A549 (cell line): ENCODE data around the gene CHRM5.

Experiments used
- POLR2A ChIP-seq: IDR thresholded peaks from 2 replicates; pipeline ENCODE4 v1.6.1; 2012; ENCODE audit warnings: mild to moderate bottlenecking, low read length
- TF ChIP-seq, protein P1 (sequence below): fragments of >200 bp; sonication (Bioruptor Twin); formaldehyde crosslinking; IDR thresholded peaks from 3 replicates; pipeline ENCODE4 v1.6.1; 2016
- TF ChIP-seq, protein P2 (sequence below): fragments of >200 bp; sonication (Bioruptor Twin); formaldehyde crosslinking; IDR thresholded peaks from 3 replicates; pipeline ENCODE4 v1.5.1; 2016

DNA sequence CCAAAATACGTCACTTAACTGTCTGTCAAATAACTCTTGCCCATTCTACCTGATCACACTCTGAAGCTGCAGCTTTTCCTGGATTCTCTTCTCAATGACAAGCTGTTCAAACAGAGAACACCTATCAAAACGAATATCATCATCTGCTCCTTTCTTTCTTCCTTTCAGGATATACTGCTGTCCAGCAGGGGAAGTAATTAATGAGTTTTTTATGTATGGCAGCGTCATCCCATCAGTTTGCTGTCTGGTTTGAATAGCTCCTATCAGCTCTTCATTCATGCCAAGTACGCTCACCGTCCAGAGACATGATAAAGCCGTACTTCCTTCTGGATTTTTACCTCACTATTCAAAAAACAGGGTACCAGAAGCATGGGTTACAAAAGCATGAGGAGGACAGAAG is at the start of gene CHRM5:
- TF ChIP-seq, protein P1, sequence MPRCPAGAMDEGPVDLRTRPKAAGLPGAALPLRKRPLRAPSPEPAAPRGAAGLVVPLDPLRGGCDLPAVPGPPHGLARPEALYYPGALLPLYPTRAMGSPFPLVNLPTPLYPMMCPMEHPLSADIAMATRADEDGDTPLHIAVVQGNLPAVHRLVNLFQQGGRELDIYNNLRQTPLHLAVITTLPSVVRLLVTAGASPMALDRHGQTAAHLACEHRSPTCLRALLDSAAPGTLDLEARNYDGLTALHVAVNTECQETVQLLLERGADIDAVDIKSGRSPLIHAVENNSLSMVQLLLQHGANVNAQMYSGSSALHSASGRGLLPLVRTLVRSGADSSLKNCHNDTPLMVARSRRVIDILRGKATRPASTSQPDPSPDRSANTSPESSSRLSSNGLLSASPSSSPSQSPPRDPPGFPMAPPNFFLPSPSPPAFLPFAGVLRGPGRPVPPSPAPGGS: no peak
- TF ChIP-seq POLR2A: no peak
- TF ChIP-seq, protein P2, sequence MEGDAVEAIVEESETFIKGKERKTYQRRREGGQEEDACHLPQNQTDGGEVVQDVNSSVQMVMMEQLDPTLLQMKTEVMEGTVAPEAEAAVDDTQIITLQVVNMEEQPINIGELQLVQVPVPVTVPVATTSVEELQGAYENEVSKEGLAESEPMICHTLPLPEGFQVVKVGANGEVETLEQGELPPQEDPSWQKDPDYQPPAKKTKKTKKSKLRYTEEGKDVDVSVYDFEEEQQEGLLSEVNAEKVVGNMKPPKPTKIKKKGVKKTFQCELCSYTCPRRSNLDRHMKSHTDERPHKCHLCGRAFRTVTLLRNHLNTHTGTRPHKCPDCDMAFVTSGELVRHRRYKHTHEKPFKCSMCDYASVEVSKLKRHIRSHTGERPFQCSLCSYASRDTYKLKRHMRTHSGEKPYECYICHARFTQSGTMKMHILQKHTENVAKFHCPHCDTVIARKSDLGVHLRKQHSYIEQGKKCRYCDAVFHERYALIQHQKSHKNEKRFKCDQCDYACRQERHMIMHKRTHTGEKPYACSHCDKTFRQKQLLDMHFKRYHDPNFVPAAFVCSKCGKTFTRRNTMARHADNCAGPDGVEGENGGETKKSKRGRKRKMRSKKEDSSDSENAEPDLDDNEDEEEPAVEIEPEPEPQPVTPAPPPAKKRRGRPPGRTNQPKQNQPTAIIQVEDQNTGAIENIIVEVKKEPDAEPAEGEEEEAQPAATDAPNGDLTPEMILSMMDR: no peak
